Neural progenitor cell (in vitro differentiated cells): ENCODE results near the gene GDPD2.

Source experiments
- EZH2 ChIP-seq: fragments of 200-600 bp; sonication (generic); IDR thresholded peaks from 2 replicates; pipeline ENCODE4 v1.6.1; 2017; ENCODE audit warnings: antibody characterized with exemption, mild to moderate bottlenecking, moderate library complexity
- EZH2phosphoT487 ChIP-seq: fragments of 200-600 bp; sonication (generic); IDR thresholded peaks from 2 replicates; pipeline ENCODE4 v1.6.1; 2017; ENCODE audit warnings: antibody characterized with exemption
- TF ChIP-seq, protein P1 (sequence below): fragments of 200-600 bp; sonication (generic); IDR thresholded peaks from 2 replicates; pipeline ENCODE4 v1.5.1; 2017; ENCODE audit warnings: antibody characterized with exemption, mild to moderate bottlenecking

- TF ChIP-seq, protein P1, sequence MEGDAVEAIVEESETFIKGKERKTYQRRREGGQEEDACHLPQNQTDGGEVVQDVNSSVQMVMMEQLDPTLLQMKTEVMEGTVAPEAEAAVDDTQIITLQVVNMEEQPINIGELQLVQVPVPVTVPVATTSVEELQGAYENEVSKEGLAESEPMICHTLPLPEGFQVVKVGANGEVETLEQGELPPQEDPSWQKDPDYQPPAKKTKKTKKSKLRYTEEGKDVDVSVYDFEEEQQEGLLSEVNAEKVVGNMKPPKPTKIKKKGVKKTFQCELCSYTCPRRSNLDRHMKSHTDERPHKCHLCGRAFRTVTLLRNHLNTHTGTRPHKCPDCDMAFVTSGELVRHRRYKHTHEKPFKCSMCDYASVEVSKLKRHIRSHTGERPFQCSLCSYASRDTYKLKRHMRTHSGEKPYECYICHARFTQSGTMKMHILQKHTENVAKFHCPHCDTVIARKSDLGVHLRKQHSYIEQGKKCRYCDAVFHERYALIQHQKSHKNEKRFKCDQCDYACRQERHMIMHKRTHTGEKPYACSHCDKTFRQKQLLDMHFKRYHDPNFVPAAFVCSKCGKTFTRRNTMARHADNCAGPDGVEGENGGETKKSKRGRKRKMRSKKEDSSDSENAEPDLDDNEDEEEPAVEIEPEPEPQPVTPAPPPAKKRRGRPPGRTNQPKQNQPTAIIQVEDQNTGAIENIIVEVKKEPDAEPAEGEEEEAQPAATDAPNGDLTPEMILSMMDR = no peak
- TF ChIP-seq EZH2 = no peak
- no peak for TF ChIP-seq EZH2phosphoT487
These were observed 54.6 kb downstream of the GDPD2 start for GRCh38 chrX:70477734-70478075.
